Stromal cell of bone marrow (primary cell): ENCODE data around the gene RNF13.

Source experiments
- DNase-seq: peaks from one replicate; pipeline ENCODE4 v3.0.0-alpha.2; 2012; ENCODE audit warnings: low read depth

Gene RNF13

DNA sequence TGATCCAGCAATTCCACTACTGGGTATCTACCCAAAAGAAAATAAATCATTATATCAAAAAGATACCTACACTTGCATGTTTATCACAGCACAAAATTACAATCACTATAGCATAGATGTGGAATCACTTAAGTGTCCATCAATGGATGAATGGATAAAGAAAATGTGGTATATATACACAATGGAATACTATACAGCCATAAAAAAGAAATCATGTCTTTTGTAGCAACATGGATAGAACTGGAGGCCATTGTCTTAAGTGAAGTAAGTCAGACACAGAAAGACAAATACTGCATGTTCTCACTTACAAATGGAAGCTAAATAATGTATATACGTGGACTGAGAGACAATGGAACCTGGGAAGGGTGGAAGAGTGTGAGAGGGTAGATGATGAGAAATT is 185.9 kb downstream of the RNF13 start:
- no peak for DNase-seq

DNA sequence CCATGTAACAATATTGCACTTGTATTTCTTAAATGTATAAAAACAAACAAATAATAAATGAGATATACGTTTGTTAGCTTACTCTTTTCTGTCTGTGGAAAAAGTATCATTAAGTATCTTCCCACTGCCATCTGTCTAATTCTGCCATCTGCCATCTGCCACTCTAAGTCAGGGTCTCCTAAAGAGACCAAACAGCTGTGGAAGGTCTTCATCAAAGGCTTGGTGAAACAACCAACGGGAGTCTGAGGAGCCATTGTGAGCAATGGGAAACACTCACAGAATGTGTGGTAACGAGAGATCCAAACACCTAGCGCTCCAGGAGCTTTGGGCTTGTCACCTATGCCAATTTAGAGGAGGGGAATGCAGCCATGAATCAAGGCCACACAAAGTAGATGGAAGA is 186.4 kb downstream of the RNF13 start:
- no peak for DNase-seq

DNA sequence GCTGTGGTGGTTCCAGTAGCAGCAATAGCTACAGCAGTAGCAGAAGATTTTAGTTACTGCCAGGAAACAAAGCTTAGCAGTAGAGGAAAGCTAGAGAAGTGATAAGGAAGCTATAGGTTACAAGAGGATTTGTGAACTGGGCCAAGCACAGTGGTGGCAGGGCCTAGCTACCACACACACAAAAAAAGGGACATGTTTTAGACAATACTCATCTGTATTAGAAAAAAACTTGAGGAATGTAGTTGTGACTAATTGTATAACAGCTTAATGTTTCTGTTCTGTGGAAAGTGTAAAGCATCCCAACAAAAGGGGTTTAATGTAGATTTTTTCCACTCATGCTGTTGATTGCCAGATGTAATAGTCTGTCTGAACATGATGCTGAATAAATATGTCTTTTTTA is 187.6 kb downstream of the RNF13 start:
- no peak for DNase-seq

DNA sequence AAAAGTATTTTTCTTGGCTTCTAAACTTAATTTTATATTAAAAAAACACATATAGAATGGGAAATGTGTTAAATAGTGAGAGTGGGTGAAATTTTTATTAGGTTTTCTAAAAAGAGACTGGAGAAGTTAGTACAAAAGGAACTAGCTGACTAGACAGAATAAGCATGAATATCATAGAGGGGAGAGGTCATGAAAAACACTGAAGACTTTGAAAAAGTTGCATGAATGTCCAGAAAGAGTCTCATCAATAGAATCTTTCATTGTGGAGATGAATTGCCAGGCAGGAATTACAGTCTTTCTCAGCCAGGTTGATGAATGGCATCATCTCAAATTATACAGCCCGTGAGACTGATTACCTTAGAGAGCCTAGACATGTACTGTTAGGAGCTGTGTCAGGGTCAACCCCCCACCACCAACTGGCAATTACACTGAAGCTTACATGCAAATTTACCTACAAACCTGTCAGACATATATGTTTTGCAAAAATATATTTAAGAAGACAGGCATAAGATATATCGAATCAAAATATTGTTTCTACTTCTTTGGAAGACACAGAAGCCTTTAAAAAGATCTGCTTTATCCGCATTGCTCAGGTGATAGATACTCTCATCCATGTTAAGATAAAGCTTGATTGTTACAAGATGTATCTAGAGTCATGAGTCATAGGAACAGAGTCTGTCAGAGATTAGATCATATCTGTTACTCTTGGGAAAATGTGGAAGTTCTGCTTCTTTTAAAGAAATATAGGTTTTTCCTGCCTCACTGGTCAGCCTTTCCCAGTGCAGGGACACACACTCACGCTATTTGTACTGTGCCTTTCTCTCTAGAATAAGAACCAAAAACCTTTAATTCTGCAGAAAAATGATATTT is 192.5 kb downstream of the RNF13 start:
- DNase-seq: peak; percentile 10

DNA sequence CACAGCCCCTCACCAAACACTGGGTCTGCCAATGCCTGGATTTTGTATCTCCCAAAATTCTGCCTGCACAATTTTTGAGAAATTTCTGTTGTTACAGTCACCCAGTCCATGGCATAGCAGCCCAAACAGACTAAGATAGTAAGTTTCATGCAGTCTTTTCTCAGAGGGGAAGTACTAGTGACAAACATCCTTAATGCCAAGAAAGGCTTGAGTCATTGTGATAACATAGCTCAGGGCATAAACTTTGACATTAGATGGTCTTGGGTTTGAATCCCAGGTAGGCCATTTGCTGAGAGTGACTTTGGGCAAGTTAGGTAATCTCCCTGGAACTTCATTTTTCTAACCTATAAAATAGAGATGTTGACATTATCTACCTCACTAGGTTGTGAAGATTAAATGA is 193.8 kb downstream of the RNF13 start:
- no peak for DNase-seq
